Ammon's horn (tissue), 1 donor: ENCODE results near the gene MYO15B.

Source experiments
- DNase-seq: peaks from one replicate; pipeline ENCODE4 v3.0.0-alpha.2; 2016; ENCODE audit warnings: low spot score

Gene MYO15B

GRCh38 chr17:75665981-75666380 lies 78.4 kb downstream of the MYO15B start:
- DNase-seq: no peak

DNA sequence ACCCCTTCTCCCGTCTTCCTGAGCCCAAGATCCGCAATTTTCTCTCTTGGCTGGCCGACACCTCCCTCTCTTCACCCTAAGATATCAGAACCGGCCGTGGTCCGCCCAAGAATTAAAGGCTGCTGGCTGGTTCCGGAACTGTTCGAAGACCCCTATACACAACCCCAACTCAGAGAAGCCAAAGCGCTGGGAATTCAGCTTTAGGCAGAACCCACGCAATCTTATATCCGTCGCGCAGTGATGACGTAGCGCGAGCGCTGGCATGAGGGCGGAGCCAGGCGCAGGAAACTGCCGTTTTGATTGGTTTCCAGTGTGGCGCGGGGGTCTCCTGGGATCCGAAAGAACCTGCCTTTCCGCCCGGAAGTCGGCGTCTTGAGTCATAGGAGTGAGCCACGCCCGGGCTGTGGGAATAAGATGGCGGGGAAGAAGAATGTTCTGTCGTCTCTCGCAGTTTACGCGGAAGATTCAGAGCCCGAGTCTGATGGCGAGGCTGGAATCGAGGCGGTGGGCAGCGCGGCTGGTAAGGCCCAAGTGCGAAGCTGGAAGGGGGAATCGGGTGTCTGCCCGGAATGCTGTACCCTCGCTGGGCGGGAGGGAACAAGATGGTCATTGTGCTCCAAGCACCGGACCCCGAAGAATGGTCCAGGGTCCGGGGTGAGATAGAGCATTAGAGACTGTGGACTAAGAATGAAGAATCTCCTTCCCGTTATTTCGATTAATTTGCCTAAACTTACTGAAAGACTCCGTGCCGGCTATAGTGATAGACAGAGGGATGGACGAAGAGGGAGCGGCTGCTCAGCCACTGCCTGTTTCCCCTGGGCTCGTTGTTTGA lies 79.6 kb downstream of the MYO15B start, which contains the start of the genes RECQL5 and SAP30BP:
RECQL5 (minus strand) TSS at position 196 of the 832 bp plus-strand sequence. CDS start 597 bp downstream, outside the sequence.
SAP30BP (plus strand) TSS at position 380 of the 832 bp plus-strand sequence; CDS start at position 415, 35 bp downstream.
- peak; percentile 98 for DNase-seq

DNA sequence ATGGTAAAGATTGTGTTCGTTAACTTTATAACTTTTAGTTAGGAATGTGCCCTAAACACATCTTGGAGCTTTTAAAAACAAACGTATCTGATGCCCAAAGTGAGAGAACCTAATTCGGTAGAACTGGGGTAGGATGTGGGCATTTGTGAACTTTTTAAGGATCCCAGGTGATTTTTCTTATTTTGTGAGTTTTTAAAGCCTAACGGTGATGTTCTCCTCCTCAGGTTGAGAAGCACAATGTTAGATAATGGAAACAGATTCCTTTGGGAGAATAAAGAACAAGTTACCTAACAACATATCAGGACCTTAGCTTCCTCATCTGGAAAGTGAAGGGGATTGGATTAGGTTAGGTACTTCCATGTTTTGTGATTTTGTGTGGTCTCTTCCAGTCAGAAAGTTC lies 80.2 kb downstream of the MYO15B start:
- DNase-seq: no peak

GRCh38 chr17:75668489-75668888 lies 80.9 kb downstream of the MYO15B start:
- no peak for DNase-seq

DNA sequence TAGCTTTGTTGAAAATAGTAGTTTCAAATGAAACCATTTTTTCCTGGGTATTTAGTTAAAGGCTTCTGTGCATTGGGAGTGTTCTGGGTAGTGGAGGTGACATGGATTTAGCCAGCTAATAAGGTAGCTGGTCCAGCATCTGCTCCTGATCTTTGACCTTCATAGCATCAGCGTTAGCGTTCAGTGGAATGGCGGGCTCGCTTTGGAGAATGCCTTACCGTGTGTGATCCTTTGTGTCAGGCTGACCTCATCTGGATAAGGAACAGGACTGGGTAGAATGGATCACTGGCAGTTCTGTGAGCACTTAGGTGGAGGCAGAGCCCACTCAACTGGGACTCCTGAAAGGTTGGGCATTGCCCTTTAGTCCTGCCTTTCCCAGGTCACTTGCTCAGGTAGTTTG lies 83.3 kb downstream of the MYO15B start:
- DNase-seq: no peak

GRCh38 chr17:75672011-75672410 lies 84.4 kb downstream of the MYO15B start:
- DNase-seq: no peak

- no peak for DNase-seq
Observed at GRCh38 chr17:75673487-75673886, 85.9 kb downstream of the MYO15B start.
